ENCODE data around the gene DES. TPM values are rescaled to one million over a fixed set of nuclear protein-coding genes. Genes with fewer than 3 reads are reported as not detected.
A peak's percentile ranks its signal among the peaks of the same experiment; 100 is the strongest.
"Not testable (repeated sequence)": the region's sequence is repeated elsewhere in the genome, so short reads cannot be mapped to it uniquely, and the experiment has no call there.

Gene DES
- total RNA-seq, 4 donors from 2014 or later = 19,008 to 28,635 (median 23,575) TPM

GRCh38 chr2:219406861-219407230 lies 11.3 kb upstream of the DES start:
- TF ChIP-seq POLR2A (IDR thresholded peaks at IDR 0.05) = peak in 1 of 2 donors; percentile 7
- no peak for TF ChIP-seq CTCF (IDR thresholded peaks at IDR 0.05 in 4 of 5, conservative IDR thresholded peaks at IDR 0.05 in 1 of 5)
- peak overlapping the region; percentile 92 to 99 (median 98) for H3K27ac ChIP-seq
- H3K4me3 ChIP-seq = no peak overlapping the region
- no peaks in the 10 kb centered on the region for H3K9me3 ChIP-seq
- in situ Hi-C loops (cut with MboI; ENCODE audit: low sequenced_read_pairs in 4 of 4) (loop anchor here in 2 of 4 donors (10.0 kb wide), 1 partner anchor 48 kb away; no protein-coding TSS in a partner anchor), intact Hi-C loops (cut with DNase I; ENCODE audit: low total_unique reads) (no loop called here)
- DNase-seq (peak; percentile 84 to 92), ATAC-seq (peak; percentile 43 to 55)
- H3K4me1 ChIP-seq = peaks cover 25 to 57% of the 10 kb centered on the region in 2 donors
- no peaks in the 10 kb centered on the region for H3K27me3 ChIP-seq
- H3K36me3 ChIP-seq = no peaks in the 10 kb centered on the region

GRCh38 chr2:219407343-219407742 lies 10.8 kb upstream of the DES start:
- peaks cover 25 to 54% of the 10 kb centered on the region in 2 donors for H3K4me1 ChIP-seq

GRCh38 chr2:219408204-219408603 lies 10.0 kb upstream of the DES start:
- in situ Hi-C loops (cut with MboI; ENCODE audit: low sequenced_read_pairs in 4 of 4) (loop anchor here in 2 of 4 donors (10.0 kb wide), 1 partner anchor 47 kb away; no protein-coding TSS in a partner anchor), intact Hi-C loops (cut with DNase I; ENCODE audit: low total_unique reads) (no loop called here)

More at GRCh38 chr2:219407343-219407742, 10.8 kb upstream of the DES start:
- H3K27me3 ChIP-seq; intact Hi-C loops (cut with DNase I; ENCODE audit: low total_unique reads); H3K36me3 ChIP-seq; DNase-seq; ATAC-seq; H3K9me3 ChIP-seq; H3K4me3 ChIP-seq: not testable (repeated sequence)
- in situ Hi-C loops (cut with MboI; ENCODE audit: low sequenced_read_pairs in 4 of 4) = loop anchor here in 2 of 4 donors (10.0 kb wide), 1 partner anchor 47 kb away; no protein-coding TSS in a partner anchor
- H3K27ac ChIP-seq = peak overlapping the region; percentile 92 to 99 (median 98)

GRCh38 chr2:219408631-219409030 lies 9.5 kb upstream of the DES start:
- no peak for DNase-seq
- Histone ChIP-seq H3K4me1 (peaks cover 20 to 41% of the 10 kb centered on the region in 2 donors), H3K27me3 (no peaks in the 10 kb centered on the region), H3K36me3 (no peaks in the 10 kb centered on the region), H3K4me3 (no peak overlapping the region), H3K9me3 (no peaks in the 10 kb centered on the region), H3K27ac (peak overlapping the region in 1 of 4 donors; percentile 99)
- no peak for TF ChIP-seq POLR2A (IDR thresholded peaks at IDR 0.05)
- no peak for TF ChIP-seq CTCF (IDR thresholded peaks at IDR 0.05 in 4 of 5, conservative IDR thresholded peaks at IDR 0.05 in 1 of 5)
- in situ Hi-C loops (cut with MboI; ENCODE audit: low sequenced_read_pairs in 4 of 4) = loop anchor here in 2 of 4 donors (10.0 kb wide), 1 partner anchor 46 kb away; no protein-coding TSS in a partner anchor
- ATAC-seq = no peak
- intact Hi-C loops (cut with DNase I; ENCODE audit: low total_unique reads) = no loop called here

More at GRCh38 chr2:219408204-219408603, 10.0 kb upstream of the DES start:
- Histone ChIP-seq H3K36me3 (no peaks in the 10 kb centered on the region), H3K4me3 (no peak overlapping the region), H3K27me3 (no peaks in the 10 kb centered on the region), H3K9me3 (no peaks in the 10 kb centered on the region), H3K4me1 (peaks cover 24 to 45% of the 10 kb centered on the region in 2 donors), H3K27ac (peak overlapping the region in 2 of 4 donors; percentile 37 to 99)
- no peak for DNase-seq
- no peak for ATAC-seq
- TF ChIP-seq CTCF (IDR thresholded peaks at IDR 0.05 in 4 of 5, conservative IDR thresholded peaks at IDR 0.05 in 1 of 5) = no peak

- H3K4me1 ChIP-seq = peaks cover 12 to 35% of the 10 kb centered on the region in 2 donors
- H3K27ac ChIP-seq = peak overlapping the region in 3 of 4 donors; percentile 2 to 63 (median 4)
- no peaks in the 10 kb centered on the region for H3K27me3 ChIP-seq
- ATAC-seq (no peak), DNase-seq (no peak)
- no peaks in the 10 kb centered on the region for H3K9me3 ChIP-seq
- intact Hi-C loops (cut with DNase I; ENCODE audit: low total_unique reads) (no loop called here), in situ Hi-C loops (cut with MboI; ENCODE audit: low sequenced_read_pairs in 4 of 4) (loop anchor here in 2 of 4 donors (10.0 kb wide), 1 partner anchor 45 kb away; no protein-coding TSS in a partner anchor)
- TF ChIP-seq CTCF (IDR thresholded peaks at IDR 0.05 in 4 of 5, conservative IDR thresholded peaks at IDR 0.05 in 1 of 5) (no peak), POLR2A (IDR thresholded peaks at IDR 0.05) (no peak)
- no peak overlapping the region for H3K4me3 ChIP-seq
- no peaks in the 10 kb centered on the region for H3K36me3 ChIP-seq
Measured at GRCh38 chr2:219409619-219410018, 8.6 kb upstream of the DES start.

All from gastrocnemius medialis (tissue), 4 donors.